Neuronal stem cell (in vitro differentiated cells): Measurements from ENCODE around the gene ZNF692.

Experiments
- DNase-seq: peaks from one replicate; pipeline ENCODE4 v3.0.0-alpha.2; 2013; ENCODE audit warnings: low spot score
- H2AFZ ChIP-seq: one replicate; pipeline ENCODE4 v1.6.1; 2013; ENCODE audit warnings: mild to moderate bottlenecking, low read length, inconsistent platforms
- H2AK5ac ChIP-seq: 2 replicates; pipeline ENCODE4 v1.6.1; 2013; ENCODE audit warnings: low read depth, mild to moderate bottlenecking, inconsistent platforms, low read length, moderate library complexity, mixed read lengths
- H2BK120ac ChIP-seq: 2 replicates; pipeline ENCODE4 v1.6.1; 2013; ENCODE audit warnings: low read depth, mild to moderate bottlenecking, inconsistent platforms, low read length, moderate library complexity, mixed read lengths
- H2BK12ac ChIP-seq: one replicate; pipeline ENCODE4 v1.6.1; 2013; ENCODE audit warnings: low read length, inconsistent platforms
- H2BK15ac ChIP-seq: 2 replicates; pipeline ENCODE4 v1.6.1; 2013; ENCODE audit warnings: mild to moderate bottlenecking, low read length, inconsistent platforms, mixed read lengths
- H2BK5ac ChIP-seq: one replicate; pipeline ENCODE4 v1.6.1; 2013; ENCODE audit warnings: inconsistent platforms, mild to moderate bottlenecking, low read length, moderate library complexity
- H3K14ac ChIP-seq: one replicate; pipeline ENCODE4 v1.6.1; 2013; ENCODE audit warnings: low read length, inconsistent platforms
- H3K18ac ChIP-seq: 2 replicates; pipeline ENCODE4 v1.6.1; 2013; ENCODE audit warnings: low read length, inconsistent platforms
- H3K23ac ChIP-seq: 2 replicates; pipeline ENCODE4 v1.6.1; 2013; ENCODE audit warnings: low read depth, mild to moderate bottlenecking, mixed read lengths, low read length, inconsistent platforms; ENCODE audit not compliant: poor library complexity
- H3K27ac ChIP-seq: replicated peaks from 3 replicates; pipeline ENCODE4 v1.5.1; 2013; ENCODE audit warnings: low read length, inconsistent platforms
- H3K27me3 ChIP-seq, 3 experiments: 2 replicates each; pipeline ENCODE4 v1.6.1; 2013; ENCODE audit warnings: low read length in 3 of 3, mild to moderate bottlenecking in 2 of 3, inconsistent platforms in 1 of 3, low read depth in 1 of 3, mixed read lengths in 1 of 3, moderate library complexity in 1 of 3; ENCODE audit not compliant: control insufficient read depth in 3 of 3, insufficient read depth in 3 of 3
- H3K36me3 ChIP-seq, 2 donors: replicated peaks in 1 of 2; 2 replicates each; pipeline ENCODE4 v1.6.1; 2013; ENCODE audit warnings: low read length in 2 of 2; ENCODE audit not compliant: control insufficient read depth in 2 of 2, insufficient read depth in 2 of 2
- H3K4ac ChIP-seq: 2 replicates; pipeline ENCODE4 v1.6.1; 2013; ENCODE audit warnings: inconsistent platforms, mild to moderate bottlenecking, low read length, moderate library complexity
- H3K4me1 ChIP-seq, 2 donors: 1 replicate in 1 of 2; 2 replicates in 1 of 2; pipeline ENCODE4 v1.6.1; 2013; ENCODE audit warnings: low read length in 2 of 2, low read depth in 1 of 2; ENCODE audit not compliant: control insufficient read depth in 2 of 2, insufficient read depth in 1 of 2
- H3K4me2 ChIP-seq: one replicate; pipeline ENCODE4 v1.6.1; 2013; ENCODE audit warnings: mild to moderate bottlenecking, low read length, inconsistent platforms; ENCODE audit not compliant: insufficient read depth, poor library complexity, severe bottlenecking
- H3K4me3 ChIP-seq, 2 donors: 2 replicates each; pipeline ENCODE4 v1.5.1; 2013; ENCODE audit warnings: low read length in 2 of 2, mild to moderate bottlenecking in 2 of 2, inconsistent platforms in 1 of 2, moderate library complexity in 1 of 2
- H3K79me1 ChIP-seq: one replicate; pipeline ENCODE4 v1.6.1; 2013; ENCODE audit warnings: low read depth, mild to moderate bottlenecking, inconsistent platforms, low read length, moderate library complexity
- H3K9ac ChIP-seq: one replicate; pipeline ENCODE4 v1.6.1; 2013; ENCODE audit warnings: mild to moderate bottlenecking, low read depth, low read length, inconsistent platforms; ENCODE audit not compliant: poor library complexity
- H3K9me3 ChIP-seq, 2 donors: replicated peaks in 1 of 2; 2 replicates each; pipeline versions ENCODE3 to v1.6.1; 2013; ENCODE audit warnings: low read length in 2 of 2, mild to moderate bottlenecking in 2 of 2, inconsistent platforms in 1 of 2, low read depth in 1 of 2, mixed read lengths in 1 of 2, moderate library complexity in 1 of 2; ENCODE audit not compliant: control insufficient read depth in 2 of 2, insufficient read depth in 1 of 2
- H4K8ac ChIP-seq: one replicate; pipeline ENCODE4 v1.6.1; 2013; ENCODE audit warnings: low read depth, mild to moderate bottlenecking, inconsistent platforms, low read length, moderate library complexity
- H4K91ac ChIP-seq: one replicate; pipeline ENCODE4 v1.6.1; 2013; ENCODE audit warnings: low read length, low read depth, mild to moderate bottlenecking, inconsistent platforms; ENCODE audit not compliant: poor library complexity
- WGBS, 2 donors: extraction: QIAGEN DNeasy Blood & Tissue Kit; methylation state at CpG; one replicate each; pipeline ENCODE4 v1.1.7; 2013; ENCODE audit warnings: missing lambda C conversion rate in 2 of 2, mixed read lengths in 1 of 2; ENCODE audit not compliant: insufficient read length in 2 of 2, insufficient replicate concordance in 1 of 2; ENCODE audit errors: extremely low coverage in 2 of 2; 5-methylcytosine and 5-hydroxymethylcytosine counted together

The ZNF692 gene

GRCh38 chr1:248862998-248863881 lies 4.4 kb upstream of the ZNF692 start:
- Histone ChIP-seq H2BK15ac (peak overlapping the region; percentile 76), H3K23ac (peak overlapping the region; percentile 87), H2BK5ac (no peak overlapping the region), H3K4ac (peak overlapping the region; percentile 78), H3K9me3 (no peaks in the 10 kb centered on the region), H3K18ac (peak overlapping the region; percentile 93), H3K36me3 (no peaks in the 10 kb centered on the region), H3K27ac (no peak overlapping the region), H3K79me1 (no peaks in the 10 kb centered on the region), H2AFZ (peak overlapping the region; percentile 95), H2BK120ac (peak overlapping the region; percentile 53), H3K4me3 (peak overlapping the region; percentile 51 to 85), H4K91ac (no peak overlapping the region), H4K8ac (peak overlapping the region; percentile 70), H3K9ac (peak overlapping the region; percentile 83), H2AK5ac (peak overlapping the region; percentile 45), H3K4me2 (peak overlapping the region; percentile 78), H3K4me1 (peaks cover 7 to 9% of the 10 kb centered on the region in 2 donors), H2BK12ac (peak overlapping the region; percentile 24), H3K27me3 (peaks cover 0 to 45% (median 14%) of the 10 kb centered on the region in 3 experiments), H3K14ac (peak overlapping the region; percentile 49)
- DNase-seq = peak; percentile 70
- WGBS, 2 donors = no CpG with 5 or more reads among the region's 46 CpGs

- peaks cover 0 to 45% (median 14%) of the 10 kb centered on the region in 3 experiments for H3K27me3 ChIP-seq
- H3K4me1 ChIP-seq = peaks cover 9 to 15% of the 10 kb centered on the region in 2 donors
- no peak overlapping the region for H2AK5ac ChIP-seq
- H2AFZ ChIP-seq = peak overlapping the region; percentile 95
- no peak overlapping the region for H2BK12ac ChIP-seq
- no peak overlapping the region for H3K23ac ChIP-seq
- H2BK120ac ChIP-seq = no peak overlapping the region
- DNase-seq = no peak
- H3K4ac ChIP-seq = no peak overlapping the region
- H3K4me2 ChIP-seq = peak overlapping the region; percentile 78
- H4K91ac ChIP-seq = no peak overlapping the region
- WGBS, 2 donors = no CpG with 5 or more reads among the region's 4 CpGs
- H3K9me3 ChIP-seq = no peaks in the 10 kb centered on the region
- H4K8ac ChIP-seq = peak overlapping the region; percentile 70
- peak overlapping the region; percentile 1 for H2BK15ac ChIP-seq
- H3K18ac ChIP-seq = peak overlapping the region; percentile 86
- H3K36me3 ChIP-seq = no peaks in the 10 kb centered on the region
- no peak overlapping the region for H2BK5ac ChIP-seq
- peak overlapping the region; percentile 51 to 85 for H3K4me3 ChIP-seq
- peak overlapping the region; percentile 43 for H3K14ac ChIP-seq
- H3K79me1 ChIP-seq = peaks cover 4% of the 10 kb centered on the region
- H3K9ac ChIP-seq = peak overlapping the region; percentile 79
- no peak overlapping the region for H3K27ac ChIP-seq
These were observed 3.8 kb upstream of the ZNF692 start for GRCh38 chr1:248862695-248862997.

GRCh38 chr1:248861616-248862015 lies 2.7 kb upstream of the ZNF692 start:
- no peak overlapping the region for H2BK120ac ChIP-seq
- no peak overlapping the region for H2AFZ ChIP-seq
- H3K4me2 ChIP-seq = no peak overlapping the region
- H3K4me3 ChIP-seq = no peak overlapping the region
- no peak overlapping the region for H3K18ac ChIP-seq
- no peak overlapping the region for H2AK5ac ChIP-seq
- no peak overlapping the region for H2BK15ac ChIP-seq
- no peak overlapping the region for H3K4ac ChIP-seq
- H3K9ac ChIP-seq = no peak overlapping the region
- no CpG with 5 or more reads among the region's 2 CpGs for WGBS, 2 donors
- H3K36me3 ChIP-seq = no peaks in the 10 kb centered on the region
- H4K8ac ChIP-seq = no peak overlapping the region
- H3K79me1 ChIP-seq = peaks cover 10% of the 10 kb centered on the region
- H3K4me1 ChIP-seq = peaks cover 15 to 17% of the 10 kb centered on the region in 2 donors
- no peak for DNase-seq
- H3K27me3 ChIP-seq = peaks cover 0 to 45% (median 14%) of the 10 kb centered on the region in 3 experiments
- no peaks in the 10 kb centered on the region for H3K9me3 ChIP-seq
- H4K91ac ChIP-seq = no peak overlapping the region
- no peak overlapping the region for H2BK12ac ChIP-seq
- no peak overlapping the region for H3K14ac ChIP-seq
- no peak overlapping the region for H3K23ac ChIP-seq
- no peak overlapping the region for H2BK5ac ChIP-seq
- H3K27ac ChIP-seq = no peak overlapping the region

GRCh38 chr1:248860007-248860406 lies 1.1 kb upstream of the ZNF692 start:
- Histone ChIP-seq H2BK5ac (no peak overlapping the region), H3K18ac (no peak overlapping the region), H4K91ac (no peak overlapping the region), H2BK120ac (no peak overlapping the region), H3K79me1 (peaks cover 10% of the 10 kb centered on the region), H2BK12ac (no peak overlapping the region), H3K23ac (no peak overlapping the region), H4K8ac (no peak overlapping the region), H3K27ac (no peak overlapping the region), H3K4ac (no peak overlapping the region), H3K4me1 (peaks cover 15 to 17% of the 10 kb centered on the region in 2 donors), H3K27me3 (peaks cover 0 to 37% (median 14%) of the 10 kb centered on the region in 3 experiments), H3K4me2 (no peak overlapping the region), H2AFZ (no peak overlapping the region), H3K9me3 (no peaks in the 10 kb centered on the region), H2AK5ac (no peak overlapping the region), H3K9ac (no peak overlapping the region), H3K36me3 (peaks cover 8 to 14% of the 10 kb centered on the region in 2 donors), H3K14ac (no peak overlapping the region), H2BK15ac (no peak overlapping the region), H3K4me3 (no peak overlapping the region)
- WGBS, 2 donors = no CpG with 5 or more reads among the region's 4 CpGs
- DNase-seq = no peak
